ENCODE measurements around the gene PTK7. TPM values are rescaled to one million over a fixed set of nuclear protein-coding genes. Genes with fewer than 3 reads are reported as not detected.
A peak's percentile ranks its signal among the peaks of the same experiment; 100 is the strongest.

PTK7 gene
- total and polyA plus RNA-seq, 5 donors from 2014 or later, result 0.25 to 2.3 TPM; not detected in 3

- peaks cover 30% of the 10 kb centered on the region for H3K36me3 ChIP-seq (ENCODE audit: control insufficient read depth, insufficient read depth, low read length)
- Mint-ChIP-seq H3K4me1 (peaks cover 0 to 23% (median 18%) of the 10 kb centered on the region in 4 donors), H3K36me3 (peaks cover 30% of the 10 kb centered on the region)
Observed at GRCh38 chr6:43047998-43048397, 28.1 kb upstream of the PTK7 start.

GRCh38 chr6:43050981-43051380, 25.1 kb upstream of the PTK7 start:
- H3K4me3 ChIP-seq (ENCODE audit: low read depth, low read length), result no peak overlapping the region
- peak overlapping the region in 1 of 4 donors; percentile 84 for H3K4me3 Mint-ChIP-seq
- peak overlapping the region; percentile 86 to 93 (median 90) for H3K27ac Mint-ChIP-seq

More at GRCh38 chr6:43047998-43048397, 28.1 kb upstream of the PTK7 start:
- Histone ChIP-seq H3K4me3 (ENCODE audit: low read depth, low read length) (no peak overlapping the region), H3K27ac (ENCODE audit: insufficient read depth, low read length, poor library complexity, severe bottlenecking) (no peak overlapping the region), H3K4me1 (ENCODE audit: control insufficient read depth, insufficient read depth, low read length, poor library complexity, severe bottlenecking) (peaks cover 10% of the 10 kb centered on the region), H3K9me3 (ENCODE audit: control insufficient read depth in 2 of 2, low read length in 2 of 2) (no peaks in the 10 kb centered on the region), H3K27me3 (ENCODE audit: control insufficient read depth, insufficient read depth, low read length) (no peaks in the 10 kb centered on the region)
- Mint-ChIP-seq H3K4me3 (peak overlapping the region in 1 of 4 donors; percentile 54), H3K27ac (no peak overlapping the region), H3K27me3 (no peaks in the 10 kb centered on the region), H3K9me3 (no peaks in the 10 kb centered on the region)
- ATAC-seq (ENCODE audit: low read depth in 2 of 2) (no peak), DNase-seq (no peak)

GRCh38 chr6:43052225-43052841, 23.8 kb upstream of the PTK7 start:
- peak overlapping the region; percentile 81 to 98 (median 95) for H3K4me3 Mint-ChIP-seq
- ATAC-seq (ENCODE audit: low read depth in 2 of 2), result no peak
- DNase-seq, result no peak
- H3K27ac ChIP-seq (ENCODE audit: insufficient read depth, low read length, poor library complexity, severe bottlenecking), result no peak overlapping the region
- no peaks in the 10 kb centered on the region for H3K9me3 Mint-ChIP-seq
- no peaks in the 10 kb centered on the region for H3K27me3 Mint-ChIP-seq
- H3K36me3 ChIP-seq (ENCODE audit: control insufficient read depth, insufficient read depth, low read length), result peaks cover 22% of the 10 kb centered on the region
- no peak overlapping the region for H3K4me3 ChIP-seq (ENCODE audit: low read depth, low read length)
- H3K27ac Mint-ChIP-seq, result peak overlapping the region; percentile 96 to 100 (median 97)
- peaks cover 21% of the 10 kb centered on the region for H3K4me1 ChIP-seq (ENCODE audit: control insufficient read depth, insufficient read depth, low read length, poor library complexity, severe bottlenecking)
- H3K36me3 Mint-ChIP-seq, result peaks cover 26% of the 10 kb centered on the region
- H3K27me3 ChIP-seq (ENCODE audit: control insufficient read depth, insufficient read depth, low read length), result no peaks in the 10 kb centered on the region
- H3K9me3 ChIP-seq (ENCODE audit: control insufficient read depth in 2 of 2, low read length in 2 of 2), result no peaks in the 10 kb centered on the region
- H3K4me1 Mint-ChIP-seq, result peaks cover 0 to 44% (median 30%) of the 10 kb centered on the region in 4 donors

More at GRCh38 chr6:43050981-43051380, 25.1 kb upstream of the PTK7 start:
- H3K27me3 ChIP-seq (ENCODE audit: control insufficient read depth, insufficient read depth, low read length), result no peaks in the 10 kb centered on the region
- peaks cover 0 to 41% (median 29%) of the 10 kb centered on the region in 4 donors for H3K4me1 Mint-ChIP-seq
- H3K27ac ChIP-seq (ENCODE audit: insufficient read depth, low read length, poor library complexity, severe bottlenecking), result no peak overlapping the region
- no peaks in the 10 kb centered on the region for H3K27me3 Mint-ChIP-seq
- no peaks in the 10 kb centered on the region for H3K9me3 ChIP-seq (ENCODE audit: control insufficient read depth in 2 of 2, low read length in 2 of 2)
- peaks cover 21% of the 10 kb centered on the region for H3K4me1 ChIP-seq (ENCODE audit: control insufficient read depth, insufficient read depth, low read length, poor library complexity, severe bottlenecking)
- no peak for DNase-seq
- ATAC-seq (ENCODE audit: low read depth in 2 of 2), result no peak
- H3K36me3 Mint-ChIP-seq, result peaks cover 31% of the 10 kb centered on the region
- no peaks in the 10 kb centered on the region for H3K9me3 Mint-ChIP-seq
- peaks cover 28% of the 10 kb centered on the region for H3K36me3 ChIP-seq (ENCODE audit: control insufficient read depth, insufficient read depth, low read length)

- Mint-ChIP-seq H3K4me1 (peaks cover 0 to 50% (median 32%) of the 10 kb centered on the region in 4 donors), H3K27me3 (no peaks in the 10 kb centered on the region), H3K36me3 (peaks cover 26% of the 10 kb centered on the region), H3K9me3 (no peaks in the 10 kb centered on the region), H3K27ac (peak overlapping the region; percentile 96 to 100 (median 97)), H3K4me3 (peak overlapping the region; percentile 93 to 98 (median 96))
- H3K27ac ChIP-seq (ENCODE audit: insufficient read depth, low read length, poor library complexity, severe bottlenecking), result peak overlapping the region; percentile 86
- peak in 1 of 2 donors; percentile 1 for ATAC-seq (ENCODE audit: low read depth in 2 of 2)
- peaks cover 18% of the 10 kb centered on the region for H3K36me3 ChIP-seq (ENCODE audit: control insufficient read depth, insufficient read depth, low read length)
- no peaks in the 10 kb centered on the region for H3K27me3 ChIP-seq (ENCODE audit: control insufficient read depth, insufficient read depth, low read length)
- no peaks in the 10 kb centered on the region for H3K9me3 ChIP-seq (ENCODE audit: control insufficient read depth in 2 of 2, low read length in 2 of 2)
- DNase-seq, result peak in 1 of 3 donors; percentile 36
- peaks cover 23% of the 10 kb centered on the region for H3K4me1 ChIP-seq (ENCODE audit: control insufficient read depth, insufficient read depth, low read length, poor library complexity, severe bottlenecking)
- peak overlapping the region; percentile 66 for H3K4me3 ChIP-seq (ENCODE audit: low read depth, low read length)
Observed at GRCh38 chr6:43052842-43053544, 23.1 kb upstream of the PTK7 start.

- H3K4me1 ChIP-seq (ENCODE audit: control insufficient read depth, insufficient read depth, low read length, poor library complexity, severe bottlenecking), result peaks cover 30% of the 10 kb centered on the region
- H3K4me3 ChIP-seq (ENCODE audit: low read depth, low read length), result peak within 1 kb of the TSS; percentile 84
- Mint-ChIP-seq H3K9me3 (no peaks in the 10 kb centered on the region), H3K4me1 (peaks cover 0 to 57% (median 38%) of the 10 kb centered on the region in 4 donors), H3K4me3 (peak within 1 kb of the TSS; percentile 93 to 98 (median 96)), H3K27ac (peak within 1 kb of the TSS; percentile 96 to 100 (median 97)), H3K27me3 (no peaks in the 10 kb centered on the region), H3K36me3 (peaks cover 26% of the 10 kb centered on the region)
- H3K36me3 ChIP-seq (ENCODE audit: control insufficient read depth, insufficient read depth, low read length), result peaks cover 16% of the 10 kb centered on the region
- no peaks in the 10 kb centered on the region for H3K9me3 ChIP-seq (ENCODE audit: control insufficient read depth in 2 of 2, low read length in 2 of 2)
- ATAC-seq (ENCODE audit: low read depth in 2 of 2), result peak; percentile 99
- no peaks in the 10 kb centered on the region for H3K27me3 ChIP-seq (ENCODE audit: control insufficient read depth, insufficient read depth, low read length)
- H3K27ac ChIP-seq (ENCODE audit: insufficient read depth, low read length, poor library complexity, severe bottlenecking), result peak within 1 kb of the TSS; percentile 86
- DNase-seq, result peak; percentile 85 to 97 (median 89)
Observed at GRCh38 chr6:43053545-43054205, 22.4 kb upstream of the PTK7 start, which contains the start of gene CUL7. TSS of gene CUL7 (minus strand) at chr6:43053851. CDS start at chr6:43052788, 1,063 bp downstream.

- H3K27ac ChIP-seq (ENCODE audit: insufficient read depth, low read length, poor library complexity, severe bottlenecking), result peak overlapping the region; percentile 86
- Mint-ChIP-seq H3K4me1 (peaks cover 0 to 64% (median 42%) of the 10 kb centered on the region in 4 donors), H3K4me3 (peak overlapping the region; percentile 93 to 98 (median 96)), H3K27ac (peak overlapping the region; percentile 96 to 100 (median 97)), H3K27me3 (no peaks in the 10 kb centered on the region), H3K36me3 (peaks cover 23% of the 10 kb centered on the region), H3K9me3 (no peaks in the 10 kb centered on the region)
- ATAC-seq (ENCODE audit: low read depth in 2 of 2) (no peak), DNase-seq (no peak)
- peaks cover 34% of the 10 kb centered on the region for H3K4me1 ChIP-seq (ENCODE audit: control insufficient read depth, insufficient read depth, low read length, poor library complexity, severe bottlenecking)
- peak overlapping the region; percentile 84 for H3K4me3 ChIP-seq (ENCODE audit: low read depth, low read length)
- H3K27me3 ChIP-seq (ENCODE audit: control insufficient read depth, insufficient read depth, low read length), result no peaks in the 10 kb centered on the region
- peaks cover 13% of the 10 kb centered on the region for H3K36me3 ChIP-seq (ENCODE audit: control insufficient read depth, insufficient read depth, low read length)
- H3K9me3 ChIP-seq (ENCODE audit: control insufficient read depth in 2 of 2, low read length in 2 of 2), result no peaks in the 10 kb centered on the region
Observed at GRCh38 chr6:43054206-43054943, 21.7 kb upstream of the PTK7 start.

- DNase-seq, result no peak
- Mint-ChIP-seq H3K36me3 (peaks cover 14% of the 10 kb centered on the region), H3K27ac (no peak overlapping the region), H3K4me1 (peaks cover 4 to 74% (median 47%) of the 10 kb centered on the region in 4 donors), H3K4me3 (peak overlapping the region; percentile 19 to 98 (median 63)), H3K9me3 (no peaks in the 10 kb centered on the region), H3K27me3 (no peaks in the 10 kb centered on the region)
- H3K27ac ChIP-seq (ENCODE audit: insufficient read depth, low read length, poor library complexity, severe bottlenecking), result no peak overlapping the region
- peaks cover 39% of the 10 kb centered on the region for H3K4me1 ChIP-seq (ENCODE audit: control insufficient read depth, insufficient read depth, low read length, poor library complexity, severe bottlenecking)
- ATAC-seq (ENCODE audit: low read depth in 2 of 2), result no peak
- H3K27me3 ChIP-seq (ENCODE audit: control insufficient read depth, insufficient read depth, low read length), result no peaks in the 10 kb centered on the region
- H3K36me3 ChIP-seq (ENCODE audit: control insufficient read depth, insufficient read depth, low read length), result peaks cover 5% of the 10 kb centered on the region
- H3K9me3 ChIP-seq (ENCODE audit: control insufficient read depth in 2 of 2, low read length in 2 of 2), result no peaks in the 10 kb centered on the region
- H3K4me3 ChIP-seq (ENCODE audit: low read depth, low read length), result no peak overlapping the region
Observed at GRCh38 chr6:43055966-43056365, 20.1 kb upstream of the PTK7 start.
